GM03348 (cell line): ENCODE data around the gene PAH.
"Not testable (repeated sequence)": the region's sequence is repeated elsewhere in the genome, so short reads cannot be mapped to it uniquely, and the experiment has no call there.

Experiments
- DNase-seq: peaks from one replicate; pipeline ENCODE4 v3.0.0; 2012; ENCODE audit warnings: low spot score

Gene PAH

DNA sequence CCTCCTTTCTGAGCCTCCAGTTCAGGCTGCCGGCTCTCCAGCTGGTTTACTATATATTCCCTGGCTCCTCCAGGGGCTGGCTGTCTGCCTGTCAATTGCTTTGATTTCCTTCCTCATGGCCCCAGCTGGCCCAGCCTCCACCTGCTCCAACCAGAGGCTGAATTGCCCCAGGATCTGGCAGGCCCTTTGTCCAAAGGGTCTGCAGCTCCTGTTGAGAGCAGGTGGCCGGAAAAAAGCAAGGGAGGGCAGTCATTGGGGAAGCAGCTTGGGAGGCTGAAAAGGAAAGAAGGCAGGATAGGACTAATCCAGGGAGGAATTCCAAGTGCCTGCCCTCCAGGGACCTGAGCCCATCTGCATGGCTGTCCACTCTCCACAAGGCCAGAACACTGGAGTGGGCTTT lies 25.3 kb downstream of the PAH start:
- DNase-seq: no peak

DNA sequence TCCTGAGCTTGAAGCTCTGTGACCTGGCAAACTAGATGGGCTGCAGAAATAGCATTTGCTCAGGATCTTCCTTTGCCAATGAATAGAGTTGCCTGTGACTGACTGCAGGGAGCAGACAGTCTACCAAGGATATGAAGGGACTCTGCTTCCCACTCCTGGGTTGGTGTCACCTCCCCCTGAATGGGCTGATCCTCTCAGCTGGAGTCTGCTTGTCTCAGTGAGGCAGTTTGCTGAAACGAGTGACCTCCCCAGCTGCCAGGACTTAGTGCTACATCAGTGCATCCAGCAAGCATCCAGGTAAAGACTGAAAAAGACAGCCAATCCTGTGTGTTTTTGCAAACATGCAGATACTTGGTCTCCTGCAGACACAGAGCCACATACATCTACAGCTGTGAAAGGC lies 28.5 kb downstream of the PAH start:
- DNase-seq: no peak

DNA sequence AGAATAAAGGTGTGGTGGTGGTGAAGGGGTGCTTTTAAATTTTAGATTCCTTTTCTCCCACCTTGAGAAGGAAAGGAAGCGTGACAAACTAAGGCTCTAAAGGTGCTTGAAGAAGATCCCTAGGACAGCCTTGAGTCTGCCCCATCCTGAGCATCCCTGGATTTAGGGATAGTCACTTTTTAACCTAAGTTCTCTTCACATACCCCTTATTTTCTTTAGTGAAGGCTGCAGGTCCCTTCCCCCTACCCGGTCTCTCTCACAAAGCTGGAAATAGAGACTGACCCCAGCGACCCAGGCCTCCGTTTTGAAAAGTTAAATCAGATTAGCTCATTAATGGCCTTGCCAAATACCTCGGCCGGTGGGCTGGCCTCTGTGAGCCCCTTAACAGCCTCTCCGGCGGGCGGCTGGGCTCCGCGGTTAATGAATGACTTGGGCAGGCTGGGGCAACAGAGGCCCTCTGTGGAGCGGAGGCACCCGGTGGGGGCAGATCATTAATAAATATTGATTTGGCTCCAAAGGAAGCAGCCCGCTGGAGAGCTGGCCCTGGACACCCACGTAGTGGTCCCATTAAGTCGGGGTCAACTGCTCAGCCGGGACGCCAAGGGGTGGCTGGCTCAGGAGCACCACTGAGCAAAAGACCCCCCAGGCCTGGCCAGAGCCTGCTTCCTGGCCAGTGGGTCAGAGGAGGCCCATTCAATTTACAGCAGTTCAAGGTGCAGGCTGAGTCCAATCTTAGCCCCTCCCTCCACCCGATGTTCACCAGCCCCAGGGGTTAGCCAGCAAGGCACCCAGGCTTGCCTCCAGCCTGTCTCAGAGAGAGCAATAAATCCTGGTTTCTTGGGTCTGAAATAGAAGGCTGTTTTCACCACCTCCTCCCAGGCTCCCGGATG lies 31.8 kb downstream of the PAH start:
- no peak for DNase-seq

DNA sequence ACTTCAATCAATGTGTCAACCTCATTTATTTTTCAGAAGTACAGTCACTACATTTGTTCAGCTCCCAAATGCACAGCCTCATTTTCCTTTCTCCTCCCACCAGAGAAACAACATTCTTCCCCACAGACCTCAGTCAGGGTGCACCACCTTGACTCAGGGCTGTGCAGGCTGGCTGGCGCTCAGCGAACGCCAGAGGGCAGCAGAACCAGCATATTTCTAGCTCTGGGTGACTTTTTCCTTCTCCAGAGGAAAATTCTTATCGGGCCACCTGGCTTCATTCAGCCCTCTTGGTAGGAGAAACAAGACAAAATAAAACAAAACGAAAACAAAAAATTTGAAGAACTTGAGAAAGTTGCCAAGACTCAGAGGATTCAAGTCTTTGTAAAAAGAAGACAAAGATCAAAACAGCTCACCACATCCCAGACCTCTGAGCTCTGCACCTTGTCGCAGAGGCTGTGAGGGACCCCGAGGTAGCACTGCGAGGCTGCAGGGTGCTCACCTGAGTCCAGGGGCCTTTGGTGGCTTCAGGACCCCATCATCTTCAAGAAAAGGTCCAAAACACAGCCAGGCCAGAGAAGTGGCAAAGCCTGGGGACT lies 33.7 kb downstream of the PAH start:
- DNase-seq: peak; percentile 81

DNA sequence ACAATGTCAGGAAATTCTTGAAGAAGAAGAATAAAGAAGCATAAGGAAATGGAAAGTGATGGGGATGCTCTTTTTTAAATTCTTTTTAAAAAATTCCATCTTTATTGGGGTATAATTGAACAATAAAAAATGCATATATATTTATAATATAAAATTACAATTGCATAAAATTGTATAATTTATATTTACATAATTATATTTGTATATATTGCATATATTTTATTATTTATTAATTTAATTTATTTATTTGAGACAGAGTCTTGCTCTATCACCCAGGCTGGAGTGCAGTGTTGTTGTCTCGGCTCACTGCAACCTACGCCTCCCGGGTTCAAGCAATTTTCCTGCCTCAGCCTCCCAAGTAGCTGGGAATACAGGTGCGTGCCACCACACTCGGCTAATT lies 36.3 kb downstream of the PAH start:
- no peak for DNase-seq

DNA sequence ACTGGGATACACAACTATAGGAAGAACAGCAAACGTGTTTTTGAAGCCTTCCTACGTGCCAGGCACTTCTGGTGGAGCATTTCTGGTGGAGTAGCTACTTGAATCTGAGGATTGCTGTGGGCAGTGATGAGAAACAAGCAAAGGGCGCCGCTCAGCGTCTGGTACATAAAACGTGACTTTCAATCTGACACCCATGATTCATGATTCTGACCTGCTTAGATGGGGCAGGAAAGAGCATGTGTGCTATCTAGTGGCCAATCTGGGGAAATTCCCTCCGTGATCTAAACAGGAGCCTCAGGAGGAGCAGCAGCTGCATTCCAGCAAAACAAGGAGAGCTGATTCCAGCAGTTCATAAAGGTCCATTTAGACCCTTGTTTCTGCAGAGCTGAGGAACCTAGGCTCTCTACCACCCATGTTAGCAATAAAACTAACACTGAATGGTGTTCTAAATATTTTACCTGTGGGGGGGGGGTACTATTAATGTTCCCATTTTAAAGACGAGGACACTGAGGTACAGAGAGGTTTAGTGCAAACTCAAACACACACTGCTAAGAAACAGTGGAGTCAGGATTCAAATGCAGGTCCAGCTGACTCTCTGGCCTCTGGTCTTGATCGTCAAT lies 37.8 kb downstream of the PAH start:
- peak; percentile 51 for DNase-seq

DNA sequence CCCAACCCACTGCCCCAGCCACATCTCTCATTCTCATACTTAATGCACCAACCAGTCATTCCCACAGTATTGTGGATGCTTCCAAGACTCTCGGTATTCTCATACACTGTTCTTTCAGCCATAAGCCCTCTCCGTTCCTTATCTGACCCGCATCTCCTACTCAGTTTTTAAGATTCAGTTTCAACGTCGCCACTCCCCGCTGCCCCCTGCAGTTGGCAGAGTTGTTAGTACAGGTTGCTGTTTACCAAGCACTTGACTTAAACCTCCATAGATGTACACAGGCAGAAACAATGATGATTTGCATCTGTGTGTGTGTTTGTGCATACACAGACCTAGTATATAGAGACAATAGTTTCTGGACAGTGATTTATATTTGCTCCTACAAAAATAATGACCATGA lies 40.2 kb downstream of the PAH start:
- no peak for DNase-seq

DNA sequence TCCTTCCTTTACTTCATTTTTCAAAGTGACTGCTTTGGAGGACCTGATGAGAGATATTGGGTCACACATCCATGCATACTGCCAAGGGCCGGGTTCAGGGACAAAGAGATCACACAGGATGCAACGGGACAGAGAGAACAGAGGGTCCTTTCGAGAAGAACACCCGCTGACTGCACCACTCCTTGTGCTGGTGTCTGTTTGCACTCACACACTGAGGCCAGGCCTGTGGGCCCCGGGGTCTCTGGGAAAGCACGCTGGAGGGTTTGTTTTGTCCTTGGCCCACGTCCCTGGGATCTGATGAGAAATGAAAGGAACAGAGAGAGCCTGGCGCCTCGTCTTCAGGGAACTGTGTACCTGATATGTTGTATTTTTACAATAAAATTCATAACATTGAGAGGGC lies 42.2 kb downstream of the PAH start:
- DNase-seq: no peak

DNA sequence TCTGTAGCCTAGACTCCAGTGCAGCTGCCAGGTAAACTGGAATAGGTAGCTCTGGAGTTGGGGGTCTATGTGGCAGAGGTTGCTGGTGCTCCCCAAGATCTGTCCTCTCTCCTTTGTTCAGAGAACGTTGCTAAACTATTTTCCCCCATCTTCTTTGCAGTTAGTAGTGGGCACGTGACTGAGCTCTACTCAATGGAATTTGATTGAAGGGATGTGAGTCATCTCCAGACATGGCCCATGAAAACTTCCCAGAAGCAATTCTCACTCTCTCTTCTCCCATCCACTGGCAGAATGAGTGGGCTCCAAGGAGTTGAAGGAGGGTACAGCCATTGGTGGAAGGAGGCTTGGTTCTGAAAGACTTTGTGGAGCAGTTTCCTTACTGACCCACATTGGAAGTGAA lies 44.0 kb downstream of the PAH start:
- no peak for DNase-seq

DNA sequence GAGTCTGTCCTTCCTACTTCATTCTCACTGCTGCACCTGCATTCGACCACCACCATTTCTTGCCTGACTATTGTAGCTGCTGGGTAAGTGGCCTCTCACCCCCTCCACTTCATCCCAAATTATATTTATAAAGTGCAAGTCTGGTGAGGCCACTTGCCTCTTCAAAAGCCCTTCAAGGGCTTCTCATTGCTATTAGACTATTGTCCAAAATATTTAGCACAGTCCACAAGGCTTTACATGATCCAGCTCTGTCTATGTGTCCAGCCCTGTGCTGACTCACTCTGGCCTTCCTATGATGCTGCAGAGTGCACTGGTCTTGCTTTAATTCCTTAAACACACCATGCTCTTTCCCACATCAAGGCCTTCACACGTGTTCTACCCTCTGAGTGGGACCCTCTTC lies 46.0 kb downstream of the PAH start:
- no peak for DNase-seq

DNA sequence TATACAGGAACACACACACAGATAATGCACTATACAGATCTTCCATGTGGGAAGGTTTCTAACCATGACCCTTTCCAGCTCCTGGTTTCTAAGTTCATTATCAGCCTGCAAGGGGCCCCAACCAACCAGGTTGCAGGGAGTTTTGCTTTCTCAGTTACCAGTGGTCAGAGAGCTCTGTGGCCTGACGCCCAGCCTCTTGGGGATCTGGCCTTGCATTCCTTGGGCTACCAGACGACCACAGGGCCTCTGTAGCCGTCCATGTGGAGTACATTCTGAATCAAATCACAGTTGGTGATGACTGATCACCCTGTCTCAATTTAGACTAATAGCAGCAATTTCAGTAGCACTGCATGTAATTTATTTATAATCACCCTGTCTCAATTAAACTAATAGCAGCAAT lies 47.5 kb downstream of the PAH start:
- DNase-seq: no peak

DNA sequence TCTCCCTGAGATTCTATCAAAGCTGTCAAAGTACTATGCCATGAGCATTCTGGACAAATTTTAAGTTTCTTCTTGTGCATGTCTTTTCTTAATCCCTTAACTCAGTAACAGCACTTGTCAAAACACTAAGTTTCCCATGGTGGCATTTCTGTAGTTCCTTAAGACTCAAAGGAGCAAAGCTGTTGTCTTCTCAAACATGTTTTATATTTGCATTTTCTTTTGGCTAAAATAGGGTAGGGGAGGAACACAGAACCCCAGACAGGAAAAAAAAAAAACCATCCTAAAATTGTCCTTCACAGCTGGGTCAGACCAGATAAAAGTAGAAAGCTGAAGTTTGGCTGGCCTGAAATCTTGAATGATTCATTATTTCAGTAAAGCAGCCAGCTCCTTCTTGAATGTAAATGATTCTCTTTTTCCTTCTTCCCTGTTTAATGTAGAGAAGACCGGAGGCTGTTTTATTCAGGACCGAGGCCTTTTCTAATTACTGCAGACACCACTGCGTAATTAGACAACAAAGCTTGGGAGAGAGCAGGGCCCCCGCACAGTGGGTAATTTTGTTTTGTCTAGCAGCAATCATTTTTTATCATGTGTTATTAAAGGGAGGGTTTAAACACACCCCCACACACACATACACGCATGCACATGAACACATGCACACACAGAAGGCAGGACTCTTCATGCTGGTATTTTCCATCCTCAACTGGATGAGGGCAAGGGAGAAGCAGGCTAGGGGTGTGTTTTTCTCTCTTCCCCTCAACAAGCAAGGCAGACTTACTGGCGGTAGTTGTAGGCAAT lies 51.0 kb downstream of the PAH start:
- DNase-seq: no peak

DNA sequence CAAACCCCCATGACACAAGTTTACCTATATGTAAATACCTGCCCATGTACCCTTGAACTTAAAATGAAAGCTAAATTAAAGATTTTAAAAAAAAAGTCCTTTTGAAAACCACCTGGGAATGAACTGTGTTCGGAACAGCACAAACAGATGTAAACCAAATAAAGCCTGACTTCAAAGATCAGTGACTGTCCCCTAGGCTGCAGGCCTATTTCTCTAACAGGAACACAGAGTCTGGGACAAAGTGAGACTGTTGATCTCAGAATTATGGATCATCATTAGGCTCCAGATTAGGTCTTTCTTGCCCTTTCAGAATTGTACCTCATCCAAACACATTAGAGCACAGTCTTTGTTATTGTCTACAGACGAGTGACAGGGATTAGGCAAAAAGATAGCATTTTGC lies 54.6 kb downstream of the PAH start:
- DNase-seq: no peak

DNA sequence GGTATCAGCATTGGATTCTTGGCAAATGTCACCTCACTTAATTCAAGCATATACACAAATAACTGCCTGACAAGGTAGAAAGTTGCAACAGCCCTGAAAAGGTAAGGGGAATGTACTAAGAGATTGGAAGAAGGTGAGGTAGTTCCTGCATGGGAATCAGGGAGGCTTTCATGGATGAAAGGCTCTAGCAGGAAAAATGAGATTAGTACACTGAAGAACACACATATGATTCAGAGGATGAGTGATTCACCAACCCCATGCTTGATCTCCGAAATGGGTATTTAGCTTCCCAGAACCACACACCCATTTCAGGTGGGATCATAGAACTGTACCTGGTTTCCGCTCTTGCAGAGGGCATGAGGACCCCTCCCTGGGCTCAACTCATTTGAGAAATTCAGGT lies 65.8 kb downstream of the PAH start:
- DNase-seq: no peak

DNA sequence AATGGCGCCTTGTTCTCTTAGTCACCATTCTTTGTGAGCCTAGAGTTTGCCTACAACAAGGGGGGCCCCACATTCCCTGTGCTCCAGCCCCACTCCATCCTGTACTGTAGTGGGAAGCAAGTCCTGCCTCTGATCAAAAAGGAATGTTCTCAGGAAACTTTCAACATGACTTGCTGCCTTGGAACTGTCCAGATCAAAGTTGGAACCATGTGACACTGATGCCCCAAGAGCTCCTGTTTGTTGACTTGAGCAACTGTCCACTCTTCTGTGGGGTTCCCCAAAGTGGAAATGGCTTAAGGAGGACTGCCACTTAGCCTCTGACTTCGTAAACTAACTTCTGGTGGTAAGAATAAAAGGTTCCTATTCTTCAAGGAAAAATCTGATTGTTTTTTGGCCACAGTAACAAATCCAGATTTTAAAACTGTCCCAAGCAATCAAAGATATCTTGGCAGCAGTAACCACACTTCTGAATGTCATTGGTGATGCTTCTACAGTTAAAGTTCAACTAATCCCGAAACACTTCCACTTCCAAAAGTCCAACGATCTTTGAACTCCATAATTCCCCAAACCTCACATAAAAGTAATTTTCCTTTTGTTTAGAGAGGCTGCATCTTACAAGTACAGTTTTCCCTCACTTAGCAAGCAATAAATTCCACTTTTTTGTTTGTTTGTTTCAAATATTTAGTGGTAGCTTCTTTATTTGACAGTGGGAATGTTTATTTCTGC lies 67.2 kb downstream of the PAH start:
- no peak for DNase-seq

DNA sequence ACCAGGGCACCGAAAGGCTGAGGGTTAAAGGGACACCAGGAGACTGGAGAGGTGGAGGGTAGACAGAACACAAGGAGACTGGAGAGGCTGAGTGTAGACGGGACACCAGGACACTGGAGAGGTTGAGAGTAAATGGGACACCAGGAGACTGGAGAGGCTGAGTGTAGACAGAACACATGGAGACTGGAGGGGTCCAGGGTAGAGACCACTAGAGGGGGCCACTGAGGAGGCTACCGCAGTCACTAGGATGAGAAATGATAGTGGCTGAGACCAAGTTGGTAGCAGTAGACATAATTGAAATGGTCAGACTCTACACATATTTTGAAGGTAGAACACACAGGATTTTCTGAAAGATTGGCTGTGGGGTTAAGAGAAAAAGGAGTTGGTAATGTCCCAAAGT lies 68.2 kb downstream of the PAH start:
- no peak for DNase-seq

DNA sequence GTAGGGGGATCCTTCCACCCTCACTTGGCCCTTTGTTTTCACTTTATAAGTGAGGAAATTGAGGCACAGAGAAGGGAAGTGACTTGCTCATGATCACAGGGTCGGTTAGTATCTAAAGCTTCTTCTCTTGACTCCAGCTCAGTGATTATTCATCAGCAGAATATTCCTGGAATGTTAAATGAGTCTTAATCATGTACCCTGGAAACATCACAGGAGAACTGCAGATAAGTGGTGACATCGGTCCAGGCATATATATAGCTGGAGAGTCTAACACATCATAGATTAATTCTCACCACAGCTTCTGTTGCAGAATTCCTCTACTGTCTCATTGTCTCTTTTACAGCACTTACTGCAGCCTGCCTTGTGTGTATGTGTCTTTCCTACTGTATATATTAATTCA lies 69.9 kb downstream of the PAH start:
- DNase-seq: no peak

DNA sequence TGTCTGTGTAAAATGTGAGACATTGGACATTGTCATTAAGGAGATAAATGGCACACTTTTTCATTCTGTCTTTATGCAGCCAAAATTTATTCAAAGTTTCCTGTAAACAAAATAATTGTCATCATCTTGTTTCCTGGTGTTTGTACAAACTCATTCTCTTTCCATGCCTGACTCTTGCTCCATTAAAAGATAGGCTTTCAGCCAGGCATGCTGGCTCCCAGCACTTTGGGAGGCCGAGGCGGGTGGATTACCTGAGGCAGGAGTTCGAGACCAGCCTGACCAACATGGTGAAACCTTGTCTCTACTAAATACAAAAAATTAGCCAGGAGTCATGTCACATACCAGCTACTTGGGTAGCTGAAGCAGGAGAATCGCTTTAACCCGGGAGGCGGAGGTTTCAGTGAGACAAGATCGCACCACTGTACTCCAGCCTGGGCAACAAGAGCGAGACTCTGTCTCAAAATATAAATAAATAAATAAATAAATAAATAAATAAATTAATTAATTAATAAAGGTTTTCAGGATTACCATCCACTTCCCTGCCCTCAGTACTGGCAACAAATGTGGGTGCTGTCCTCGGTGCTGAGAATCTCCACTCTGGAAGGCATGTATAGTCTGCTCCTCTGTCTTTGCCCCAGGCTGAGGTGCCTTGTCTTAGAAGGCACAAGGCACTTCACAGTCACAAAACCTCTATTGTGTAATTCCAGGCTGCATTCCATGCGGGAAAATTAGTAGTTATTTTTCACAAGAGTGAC lies 83.2 kb downstream of the PAH start:
- peak; percentile 25 for DNase-seq

DNA sequence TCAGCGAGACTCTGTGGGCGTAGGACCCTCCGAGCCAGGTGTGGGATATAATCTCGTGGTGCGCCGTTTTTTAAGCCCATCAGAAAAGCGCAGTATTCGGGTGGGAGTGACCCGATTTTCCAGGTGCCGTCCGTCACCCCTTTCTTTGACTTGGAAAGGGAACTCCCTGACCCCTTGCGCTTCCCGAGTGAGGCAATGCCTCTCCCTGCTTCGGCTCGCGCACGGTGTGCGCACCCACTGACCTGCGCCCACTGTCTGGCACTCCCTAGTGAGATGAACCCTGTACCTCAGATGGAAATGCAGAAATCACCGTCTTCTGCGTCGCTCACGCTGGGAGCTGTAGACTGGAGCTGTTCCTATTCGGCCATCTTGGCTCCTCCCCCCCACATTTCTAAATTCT lies 84.2 kb downstream of the PAH start:
- DNase-seq: not testable (repeated sequence)

DNA sequence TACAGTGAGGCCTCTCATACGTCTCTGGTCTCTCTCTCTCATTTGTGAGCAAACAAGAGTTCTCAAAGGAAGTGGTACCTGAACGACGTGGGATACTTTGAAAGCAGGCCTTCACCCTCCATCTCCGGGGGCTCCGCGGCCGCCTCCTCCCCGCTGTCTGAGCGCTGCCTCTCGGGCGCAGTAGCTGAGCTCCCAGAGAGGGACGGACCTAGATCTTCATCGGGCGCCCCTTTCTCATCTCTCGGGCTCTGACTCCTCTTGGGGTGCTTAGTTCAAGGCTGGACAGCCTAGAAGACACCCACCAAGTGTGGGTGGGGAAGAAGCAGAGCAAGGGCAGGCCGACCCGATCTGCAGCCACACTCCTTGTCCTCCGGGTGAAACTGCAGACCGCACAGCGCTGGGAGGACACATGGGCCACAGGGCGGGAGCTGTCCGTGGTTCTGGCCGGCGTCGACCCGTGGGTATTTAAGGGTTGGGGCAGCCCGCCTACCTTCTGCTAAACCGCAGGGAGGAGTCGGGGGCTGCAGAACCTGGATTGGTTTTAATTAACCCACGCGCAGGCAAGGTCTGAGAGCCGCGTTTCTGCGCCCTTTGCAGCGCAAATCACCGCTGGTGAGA lies 92.7 kb downstream of the PAH start:
- DNase-seq: peak; percentile 77

DNA sequence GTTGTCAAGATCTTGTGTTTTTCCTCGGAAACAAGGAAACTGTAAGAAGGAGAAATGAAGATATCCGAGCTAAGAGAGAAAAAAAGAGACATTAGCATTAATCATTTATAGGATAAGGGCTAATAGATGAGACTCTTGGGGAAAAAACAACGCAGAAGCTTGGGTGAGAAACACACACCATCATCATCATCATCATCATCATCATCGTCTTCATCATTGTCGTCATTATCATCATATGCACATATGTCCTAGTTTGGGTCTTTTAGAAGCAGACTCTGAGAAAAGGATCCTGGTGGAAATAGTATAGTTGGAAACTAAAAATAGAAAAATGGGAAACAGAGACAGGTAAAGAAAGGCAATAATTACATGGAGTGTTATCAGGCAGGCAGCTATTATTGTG lies 95.9 kb downstream of the PAH start:
- DNase-seq: no peak
